Activated T-cell treated with anti-CD3 and anti-CD28 coated beads, Interleukin-2, amount 50 U/mL, for 1 hour (primary cell): Measurements from ENCODE around the gene TCF4.

ENCODE experiments used
- DNase-seq: peaks from one replicate; pipeline ENCODE4 v3.0.0-alpha.2; 2020

Gene TCF4

DNA sequence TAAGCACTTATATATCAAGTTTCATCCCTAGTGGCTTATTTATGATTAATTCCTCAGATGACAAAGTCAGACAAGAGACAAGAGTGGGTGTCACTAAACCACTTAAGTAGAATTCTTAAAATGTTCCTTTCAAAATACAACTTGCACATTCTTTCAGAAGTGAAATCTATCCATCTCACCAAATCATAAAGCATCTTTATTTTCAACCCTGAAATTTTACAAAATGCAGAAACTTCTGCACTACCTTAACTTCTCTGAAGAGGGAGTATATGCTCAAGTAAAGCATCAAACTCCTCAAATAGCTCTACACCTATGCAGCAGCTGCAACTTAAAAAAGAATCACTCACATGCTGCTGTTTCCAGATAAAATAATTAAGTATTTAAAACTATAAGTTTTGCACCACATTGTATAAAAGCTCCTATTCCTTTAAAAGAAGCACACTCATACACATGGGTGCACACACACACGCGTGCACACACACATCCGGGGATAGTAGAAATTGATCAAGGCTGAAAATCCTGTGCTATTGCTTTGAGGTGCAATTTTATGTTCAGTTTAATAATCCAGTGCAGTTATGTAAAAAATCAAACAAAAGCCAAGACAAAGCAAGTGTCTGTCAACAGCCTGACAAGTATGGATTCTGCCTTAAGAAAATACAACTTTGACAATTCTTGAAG, 244.5 kb downstream of the TCF4 start:
- DNase-seq: no peak

DNA sequence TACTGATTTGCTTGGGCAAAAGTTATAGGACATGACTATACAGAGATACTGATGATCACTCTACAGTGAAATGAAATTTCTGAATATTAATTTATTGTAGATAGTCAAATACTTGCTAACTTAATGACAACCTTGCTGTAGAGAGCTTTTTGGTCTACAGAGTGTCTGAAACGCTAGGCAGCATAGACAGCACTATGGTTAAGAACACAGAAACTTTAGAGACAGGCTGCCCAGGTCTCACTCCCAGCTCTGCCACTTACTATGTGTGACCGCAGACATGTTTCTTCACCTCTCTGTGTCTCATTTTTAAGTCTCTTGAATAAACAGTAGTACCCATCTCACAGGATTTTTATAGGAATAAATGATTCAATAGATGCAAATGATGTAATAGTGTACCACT, 247.0 kb downstream of the TCF4 start:
- no peak for DNase-seq

DNA sequence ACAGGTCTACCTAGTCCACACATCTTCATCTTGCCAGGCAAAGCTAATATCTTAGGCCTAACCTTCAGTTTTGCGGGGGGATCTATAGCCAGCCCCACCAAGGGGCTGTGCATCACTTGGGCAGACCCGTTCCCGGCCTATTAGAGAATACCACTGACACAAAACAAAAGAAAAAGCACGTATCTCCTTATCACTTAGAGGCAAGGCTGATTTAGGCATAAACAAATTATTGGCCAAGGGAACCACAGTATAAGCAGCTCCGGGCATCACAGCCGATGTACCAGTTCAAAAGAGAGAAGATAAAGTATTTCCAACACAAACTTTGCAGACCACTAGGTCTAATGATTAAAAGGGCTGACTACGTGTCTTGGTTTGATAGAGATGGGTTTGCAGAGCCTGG, 248.0 kb downstream of the TCF4 start:
- no peak for DNase-seq

DNA sequence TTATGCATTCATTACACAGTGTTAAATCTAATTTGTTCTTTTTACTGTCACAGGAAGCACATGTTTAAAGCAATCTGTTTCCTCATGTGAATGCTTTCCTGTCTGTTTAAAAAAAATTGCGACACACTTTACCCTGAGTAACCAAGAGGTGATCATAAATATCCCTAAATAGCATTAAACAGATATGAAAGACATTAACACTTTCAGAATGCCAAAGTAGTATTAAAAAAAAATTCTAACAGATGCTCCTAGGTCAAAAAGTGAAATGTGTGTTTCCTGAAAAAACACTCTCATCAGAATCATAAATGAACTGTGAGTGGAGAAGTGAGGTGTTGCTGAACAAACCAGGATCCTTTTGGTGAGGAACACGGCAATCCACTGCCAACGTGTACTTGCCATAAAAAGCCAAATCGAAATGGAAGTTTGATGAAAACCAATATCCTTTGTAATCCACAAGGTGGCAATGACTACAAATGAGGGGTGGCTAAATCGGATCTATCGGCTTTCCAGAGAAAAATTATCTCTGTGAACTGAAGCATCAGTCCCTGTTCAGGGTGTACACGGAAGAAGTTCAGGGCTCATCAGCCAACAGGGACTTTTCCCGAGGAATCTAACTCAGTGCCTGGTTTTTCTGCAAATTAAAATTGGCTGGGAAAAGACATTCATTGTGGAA, 248.9 kb downstream of the TCF4 start:
- no peak for DNase-seq

DNA sequence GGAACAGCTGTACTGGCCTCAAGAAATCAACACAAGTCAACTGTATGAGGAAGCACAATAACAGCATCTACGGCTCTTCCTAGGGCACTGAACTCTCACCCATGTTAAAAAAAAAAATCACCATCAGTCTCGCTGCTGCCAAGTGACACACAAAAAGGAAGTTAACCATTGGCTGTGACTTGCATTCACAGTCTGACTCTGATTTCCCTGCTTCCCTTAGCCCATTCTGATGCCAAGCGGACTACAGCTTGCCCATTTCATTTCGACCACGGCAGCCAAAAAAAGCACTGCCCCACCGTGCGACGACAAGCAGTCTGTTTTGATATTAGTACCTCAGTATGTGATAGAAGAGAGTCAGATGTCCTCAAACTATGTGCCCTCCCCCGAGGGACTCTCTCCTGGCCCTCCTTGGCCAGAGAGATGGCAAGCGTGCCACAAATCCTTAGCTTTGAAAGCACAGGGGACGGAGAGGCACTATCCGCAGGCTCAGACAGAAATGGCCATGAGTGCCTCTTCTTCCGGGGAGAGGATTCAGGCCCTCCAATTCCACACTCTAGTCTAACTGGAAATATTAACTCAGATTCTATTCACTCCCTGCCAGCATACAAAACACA, 250.0 kb downstream of the TCF4 start:
- DNase-seq: no peak

DNA sequence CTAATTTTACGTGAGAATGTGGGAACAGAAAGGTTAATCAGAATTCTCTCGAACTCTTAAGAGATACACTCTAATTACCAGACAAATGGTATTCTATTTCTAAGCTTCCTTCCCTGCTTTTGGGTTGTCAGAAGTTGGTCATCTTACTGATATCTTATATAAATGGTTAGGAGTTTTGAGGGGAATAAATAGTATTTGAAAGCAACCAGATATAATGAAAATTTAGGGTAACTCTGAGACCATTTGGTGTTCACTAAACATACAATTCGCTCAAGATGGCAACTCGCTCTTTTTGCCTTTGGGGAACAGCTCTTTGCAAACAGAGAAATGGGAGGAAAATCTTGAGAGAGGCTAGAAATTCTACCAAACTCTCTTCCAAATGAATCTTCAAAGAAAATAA, 250.9 kb downstream of the TCF4 start:
- no peak for DNase-seq

DNA sequence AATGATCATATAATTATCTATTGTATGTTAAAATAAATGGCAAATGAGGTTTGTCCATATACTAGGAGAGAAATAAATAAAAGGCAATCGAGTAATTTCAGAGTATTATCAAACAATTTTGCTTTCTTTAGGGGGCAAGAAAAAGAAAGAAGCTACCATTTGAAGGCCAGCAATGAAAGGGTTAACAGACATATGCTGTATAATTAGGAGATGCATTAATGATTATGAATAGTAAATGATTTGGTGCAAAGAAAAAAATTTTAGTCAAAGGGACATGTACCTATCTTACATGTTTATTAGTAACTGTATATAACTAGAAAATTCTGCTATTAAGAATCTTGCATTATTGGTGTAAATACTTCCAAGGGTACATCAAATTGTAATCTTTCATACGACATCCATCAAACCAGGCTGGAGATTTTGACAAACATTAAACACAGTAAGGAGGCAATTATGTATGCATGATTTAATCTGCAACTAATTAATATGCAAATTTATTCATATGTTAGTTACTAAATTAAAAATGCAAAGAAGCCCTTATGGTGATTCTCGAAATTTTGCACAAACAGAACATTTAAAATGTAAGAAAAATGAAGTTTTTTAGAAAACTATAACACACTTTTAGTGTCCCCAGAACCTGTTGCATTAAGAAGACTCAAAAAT, 251.4 kb downstream of the TCF4 start:
- DNase-seq: no peak

DNA sequence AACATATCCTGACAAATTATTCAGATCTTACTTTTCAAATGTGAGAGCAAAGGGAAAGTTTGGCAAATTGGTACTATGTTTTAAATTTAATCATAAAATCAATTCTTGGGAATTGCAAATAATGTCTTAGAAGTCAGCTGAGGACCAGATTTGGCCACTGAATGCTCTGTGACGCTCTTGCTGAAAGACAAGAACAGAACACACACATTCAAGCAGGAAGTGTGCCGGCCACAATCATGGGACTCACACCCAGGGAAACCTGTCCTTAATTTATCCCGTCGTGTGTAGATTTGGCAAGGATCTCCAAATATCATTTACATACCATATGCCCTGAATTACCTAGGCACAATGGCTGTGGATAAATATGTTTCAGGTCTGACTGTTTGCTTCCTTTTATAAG, 253.1 kb downstream of the TCF4 start:
- DNase-seq: no peak

DNA sequence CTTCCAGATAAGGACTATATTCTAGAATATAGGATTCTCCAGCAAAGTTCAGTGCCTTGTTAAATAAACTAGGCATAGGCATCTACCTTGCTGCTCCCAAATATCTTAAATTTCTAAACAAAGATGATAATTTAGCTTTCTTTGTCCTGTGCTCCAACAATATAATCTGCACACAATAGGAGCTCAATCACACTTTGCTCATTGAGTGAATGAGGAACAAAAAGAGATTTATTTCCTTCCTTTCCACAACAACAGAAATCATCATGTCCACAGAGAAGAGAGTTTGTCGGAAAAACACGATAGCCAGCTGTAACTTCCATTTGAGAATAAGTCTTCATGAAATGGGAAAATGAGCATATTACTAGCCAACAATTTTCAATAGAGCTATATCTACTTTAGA, 256.7 kb downstream of the TCF4 start:
- DNase-seq: no peak

DNA sequence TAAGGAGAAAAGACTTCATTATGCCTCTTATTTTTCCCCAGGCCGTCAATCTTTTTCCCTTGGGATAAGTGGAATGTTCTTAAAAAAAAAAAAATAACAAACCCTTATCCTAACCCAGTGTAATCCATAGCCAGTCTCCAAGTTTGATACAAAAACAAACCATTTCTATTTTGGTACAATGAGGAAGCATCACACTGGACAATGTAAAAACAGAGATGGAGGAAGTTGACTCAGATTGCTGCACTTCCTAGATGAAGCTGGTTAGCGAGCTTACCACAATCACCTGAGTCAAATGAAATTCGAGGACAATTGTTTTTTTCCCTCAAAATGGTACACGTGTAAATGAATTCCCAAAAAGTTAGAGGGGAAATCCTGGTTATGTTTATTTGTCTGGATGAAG, 259.7 kb downstream of the TCF4 start:
- DNase-seq: no peak

DNA sequence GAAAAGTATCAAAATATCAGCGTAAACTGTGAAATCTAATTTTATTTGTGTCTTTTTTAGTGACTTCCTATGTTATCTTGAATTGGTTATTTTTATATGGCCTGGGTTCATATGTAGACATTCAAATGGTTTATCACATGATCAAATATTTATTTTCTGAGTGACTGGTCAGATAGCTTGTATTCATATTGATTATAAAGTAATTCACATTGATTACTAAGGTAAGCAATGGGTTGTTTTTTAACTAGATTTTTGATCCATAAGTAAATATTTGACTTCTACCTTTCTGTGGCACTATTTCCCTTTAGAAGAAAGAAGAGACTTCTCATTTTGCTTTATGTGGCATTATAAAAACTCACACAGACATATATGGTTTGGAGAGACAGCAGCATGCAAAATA, 260.5 kb downstream of the TCF4 start:
- no peak for DNase-seq

DNA sequence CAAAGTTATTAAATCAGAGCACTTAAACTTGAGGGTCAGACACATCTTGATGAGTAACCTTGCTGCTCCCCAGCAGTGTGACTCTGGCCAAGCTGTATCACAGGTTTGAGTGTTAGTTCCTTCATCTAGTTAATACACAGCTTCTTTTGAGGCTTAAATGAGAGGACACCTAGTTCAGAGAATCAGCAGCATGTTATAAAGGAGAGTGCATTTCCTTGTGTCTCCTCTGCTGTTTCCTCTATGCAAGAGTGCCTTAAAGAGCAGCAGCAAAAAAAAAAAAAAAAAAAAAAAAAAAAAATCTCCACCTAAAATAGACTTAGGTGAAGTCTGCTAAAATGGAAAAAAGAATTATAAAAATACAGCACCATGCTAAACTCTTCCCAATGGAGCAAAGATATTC, 261.9 kb downstream of the TCF4 start:
- no peak for DNase-seq

DNA sequence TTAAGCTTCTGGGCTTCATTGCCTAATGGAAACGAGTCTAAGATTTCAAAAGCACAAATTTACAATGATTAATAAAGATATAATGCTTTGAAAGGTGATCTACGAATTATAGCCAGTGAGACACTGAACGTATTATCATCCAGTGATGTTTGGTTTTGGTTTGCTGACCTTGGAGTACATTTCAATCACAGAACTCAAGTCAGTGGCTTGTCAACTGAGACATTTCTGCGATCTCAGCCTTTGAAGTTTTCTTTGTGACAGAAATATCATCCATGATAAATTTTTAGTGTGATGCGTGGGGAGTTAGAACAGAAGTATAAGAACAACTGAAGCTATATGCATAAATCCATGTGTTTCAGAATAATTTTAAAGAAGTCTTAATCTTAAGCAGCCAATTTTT, 263.8 kb downstream of the TCF4 start:
- DNase-seq: no peak

DNA sequence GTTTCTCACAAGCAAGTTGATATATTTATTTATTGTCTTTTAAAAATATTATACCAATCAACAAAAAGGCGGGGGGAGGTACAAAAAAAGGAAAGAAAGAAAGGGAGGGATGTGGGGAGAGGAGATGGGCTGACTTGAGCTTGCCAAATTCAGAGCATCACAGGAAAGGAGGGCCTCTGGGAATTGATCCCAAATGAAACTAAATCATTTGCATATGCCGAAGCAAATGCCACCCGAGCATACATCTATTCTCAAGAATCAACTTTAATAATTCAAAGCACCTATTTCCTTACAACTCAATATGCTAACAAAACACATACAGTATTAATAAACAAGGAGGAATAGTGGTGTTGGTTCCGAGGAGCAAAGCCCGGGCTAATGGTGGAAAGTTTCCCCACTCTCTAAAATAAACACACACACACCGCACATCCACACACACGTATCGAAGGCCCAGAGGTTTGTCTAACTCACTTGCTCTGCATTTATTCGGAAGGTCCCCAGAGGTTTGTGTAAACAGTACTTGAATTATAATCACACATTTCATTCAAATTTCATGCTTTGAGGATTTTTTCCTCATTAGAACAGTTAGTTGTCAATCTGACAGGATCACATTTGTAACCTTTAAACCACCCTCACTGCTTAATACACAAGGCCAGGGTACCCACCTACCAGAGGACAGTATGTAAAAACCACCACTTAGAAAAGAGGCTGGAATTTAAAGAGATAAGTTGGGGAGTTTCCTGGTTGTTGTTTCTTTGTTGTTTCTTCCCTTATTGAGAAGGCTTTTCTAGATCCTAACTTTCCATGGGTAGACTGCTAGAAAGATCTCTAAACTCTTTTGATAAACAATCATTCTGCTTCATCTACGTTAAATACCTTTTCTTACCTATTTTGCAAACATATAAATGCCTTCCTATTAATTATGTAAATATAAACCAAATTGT, 264.7 kb downstream of the TCF4 start:
- no peak for DNase-seq

DNA sequence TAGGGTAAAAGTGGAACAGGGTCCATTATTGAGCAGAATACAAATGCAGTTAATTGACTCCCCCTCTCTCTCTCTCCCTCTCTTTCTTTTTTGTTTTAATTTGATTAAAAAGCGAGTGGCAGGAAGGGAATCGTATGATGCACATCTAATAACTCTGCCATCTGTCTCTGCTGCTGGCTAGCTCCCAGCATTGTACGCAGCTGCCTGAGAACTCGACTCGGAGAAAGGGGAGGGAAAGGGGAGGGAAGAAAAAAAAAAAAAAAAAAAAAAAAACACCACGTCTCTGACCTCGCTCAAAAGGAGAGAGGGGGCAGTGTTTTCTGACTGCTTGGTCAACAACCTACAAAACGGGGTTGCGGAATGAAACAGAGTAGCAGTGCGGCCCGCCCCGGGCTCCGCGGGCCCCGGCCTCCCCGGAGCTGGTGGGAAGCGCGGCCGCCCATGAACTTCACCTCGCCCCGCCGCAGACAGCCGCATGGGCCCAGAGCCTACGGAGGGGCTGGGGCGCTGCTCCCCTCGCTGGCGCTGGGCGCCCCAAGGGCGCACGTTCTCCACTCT, 265.7 kb downstream of the TCF4 start:
- DNase-seq: no peak

DNA sequence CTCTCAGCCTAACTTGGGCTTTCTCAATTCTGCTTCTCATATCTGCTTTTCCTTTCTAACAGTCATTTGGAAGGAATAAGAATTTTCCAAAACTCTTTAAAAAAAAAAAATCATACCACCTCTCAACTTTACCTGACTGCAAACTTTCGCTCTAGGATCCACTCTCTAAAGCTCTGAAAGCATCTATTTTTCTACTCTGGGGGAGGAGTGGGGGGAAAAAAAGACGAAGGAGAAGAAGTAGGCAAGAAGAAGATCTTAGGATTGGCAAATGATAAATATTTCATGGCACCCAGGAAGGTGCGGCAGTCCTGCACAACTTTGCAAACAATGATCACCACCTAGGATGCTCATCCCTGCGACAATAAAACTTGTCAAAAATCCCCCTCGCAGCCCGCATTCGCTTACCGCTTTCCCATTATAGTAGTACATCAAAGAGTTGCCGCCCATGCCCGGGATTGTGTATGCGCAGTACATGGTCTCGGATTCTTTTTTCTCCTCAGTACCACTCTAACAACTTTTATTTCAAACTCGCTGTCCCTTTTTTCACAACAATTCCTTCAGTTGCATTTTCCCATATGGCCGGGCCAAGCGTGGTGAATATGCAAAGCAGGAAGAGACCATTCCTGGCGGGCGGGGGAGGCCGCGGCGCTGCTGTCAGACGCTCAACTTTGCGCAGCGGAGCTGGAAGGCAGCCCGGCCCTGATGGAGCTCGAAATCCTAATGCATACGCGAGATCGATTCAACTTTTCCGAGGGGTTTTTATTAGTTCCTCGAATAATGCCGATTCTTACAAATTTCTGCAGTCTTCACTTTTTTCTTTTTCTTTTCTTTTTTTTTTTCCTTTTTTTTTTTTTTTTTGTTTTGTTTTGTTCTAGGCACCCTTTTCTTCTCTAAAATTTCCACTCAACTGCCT, 266.5 kb downstream of the TCF4 start:
- DNase-seq: peak; percentile 16

DNA sequence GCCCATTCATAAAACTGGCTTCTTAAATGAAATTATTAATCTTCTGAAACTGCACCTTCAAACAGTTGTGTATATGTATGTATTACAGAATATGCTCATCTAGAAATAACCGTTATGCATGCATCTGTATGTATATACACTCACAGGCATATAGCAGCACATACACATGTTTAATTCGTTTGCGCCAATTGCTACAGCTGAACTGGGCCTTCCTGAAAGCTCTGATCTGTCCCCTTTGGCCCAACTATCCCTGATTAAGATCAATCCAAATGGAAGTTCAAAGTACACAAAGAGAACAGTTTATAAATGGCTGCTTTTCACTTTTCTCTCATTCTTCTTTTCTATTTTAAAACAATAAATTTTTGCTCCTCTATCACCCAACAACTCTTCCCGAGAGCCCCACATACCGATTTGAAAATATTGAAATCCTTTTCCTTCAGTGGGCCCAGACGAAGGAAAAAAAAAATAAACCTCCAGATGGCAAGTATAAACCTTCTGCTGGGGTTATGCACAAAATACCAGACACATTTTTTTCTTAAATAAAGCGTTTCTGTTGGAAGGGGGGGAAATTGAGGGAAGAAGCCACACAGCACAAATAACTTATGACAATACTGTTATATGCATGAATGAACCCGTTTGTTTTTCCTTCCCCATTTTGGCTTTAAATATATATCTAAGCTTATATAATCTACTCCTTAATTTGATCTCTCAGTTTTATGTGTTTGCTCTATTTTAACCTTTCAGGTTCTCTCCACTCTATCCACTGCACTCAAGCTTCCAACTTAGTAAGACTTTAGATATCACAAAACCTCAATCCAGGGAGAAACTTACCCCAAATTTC, 267.3 kb downstream of the TCF4 start:
- no peak for DNase-seq

DNA sequence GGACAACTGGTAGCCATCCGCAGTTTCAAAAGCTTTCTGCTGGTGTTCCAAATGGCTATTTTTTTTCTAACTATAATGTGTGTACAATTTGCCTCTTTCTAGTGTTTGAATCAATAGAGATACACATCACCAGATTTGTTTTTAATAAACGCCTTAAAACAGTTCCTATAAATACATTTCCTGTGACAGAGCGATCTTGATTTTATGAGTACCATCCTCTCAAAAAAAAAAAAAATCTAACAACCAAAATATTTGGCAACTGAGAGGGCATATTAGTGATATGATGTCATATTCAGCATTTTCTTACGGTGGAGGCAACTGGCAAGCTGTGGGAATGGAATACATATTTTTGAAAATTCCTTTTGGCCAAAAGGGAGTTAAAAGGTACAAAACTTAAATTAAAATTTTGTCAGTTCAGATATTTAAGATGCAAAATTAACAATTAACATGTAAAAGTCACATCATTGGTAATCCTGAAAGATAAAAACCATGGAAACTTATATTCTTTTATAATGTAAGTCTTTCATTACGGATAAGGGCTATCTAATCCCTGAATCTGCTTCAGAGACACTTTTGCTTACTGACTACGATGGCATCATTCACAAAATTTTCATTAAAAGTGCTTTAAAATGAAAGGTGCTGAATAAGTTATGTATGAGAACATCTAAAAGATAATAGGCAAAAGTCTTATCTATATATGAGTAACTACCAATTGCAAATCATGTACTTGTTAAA, 268.4 kb downstream of the TCF4 start:
- no peak for DNase-seq

DNA sequence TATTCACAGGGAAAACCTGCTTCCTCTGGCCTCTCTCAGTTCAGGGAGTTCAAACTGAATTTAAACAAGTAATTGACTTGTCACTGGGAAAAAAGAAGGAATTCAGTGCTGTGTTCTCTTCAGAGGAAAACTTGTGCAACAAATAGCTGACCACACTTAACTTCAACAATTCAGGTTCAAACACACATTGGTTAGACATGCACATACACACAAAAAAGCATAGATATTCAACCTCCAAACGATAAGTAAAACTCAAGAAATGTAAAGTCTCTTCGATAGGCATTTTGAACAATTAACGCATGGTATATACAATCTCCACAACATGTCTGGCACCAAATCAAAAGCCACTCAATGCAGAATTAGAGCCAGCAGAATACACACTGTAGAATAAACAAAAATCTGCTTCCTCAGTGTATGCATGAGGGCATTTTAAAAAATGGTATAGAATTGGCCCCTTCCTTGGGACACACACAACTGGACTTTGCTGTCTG, 269.0 kb downstream of the TCF4 start:
- DNase-seq: no peak

DNA sequence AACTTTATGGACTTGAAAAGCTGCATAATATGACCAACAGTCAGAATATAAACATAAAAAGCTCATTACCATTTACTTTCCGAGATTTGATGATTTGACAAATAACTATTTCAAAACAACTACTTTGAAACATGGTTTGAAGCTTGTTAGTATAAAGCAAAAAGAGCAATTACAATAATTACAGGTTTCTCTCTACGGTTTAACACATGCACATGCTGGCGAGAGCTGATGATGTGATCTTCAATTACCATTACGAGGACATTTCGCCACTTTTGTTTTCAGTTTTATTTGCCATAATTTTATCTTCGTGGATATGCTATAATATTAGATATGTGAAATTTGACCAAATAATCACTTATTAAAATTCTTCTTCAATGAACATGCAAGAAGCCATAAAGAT, 270.1 kb downstream of the TCF4 start:
- DNase-seq: no peak
